Aorta (tissue), 5 donors: ENCODE results near the gene TPRG1. TPM values are rescaled to one million over a fixed set of nuclear protein-coding genes. Genes with fewer than 3 reads are reported as not detected.

Source experiments
- ATAC-seq: fragments of 200-7000 bp; cut with Tn5 transposase; one replicate; pipeline ENCODE4 v1.9.1; 2022; ENCODE audit warnings: moderate library complexity; ENCODE audit not compliant: low FRiP score
- DNase-seq, 2 donors: peaks; one replicate each; pipeline ENCODE4 v3.0.0-alpha.2; 2020
- H3K27ac ChIP-seq, 2 donors: one replicate each; pipeline ENCODE4 v1.5.1; 2013; ENCODE audit warnings: low read length in 2 of 2, mild to moderate bottlenecking in 2 of 2, moderate library complexity in 2 of 2, control low read depth in 1 of 2, inconsistent platforms in 1 of 2, low read depth in 1 of 2
- H3K27me3 ChIP-seq, 2 donors: one replicate each; pipeline ENCODE4 v1.6.1; 2013; ENCODE audit warnings: control low read depth in 1 of 2, low read length in 1 of 2, mild to moderate bottlenecking in 1 of 2, moderate library complexity in 1 of 2; ENCODE audit not compliant: insufficient read depth in 2 of 2, control insufficient read depth in 1 of 2
- H3K36me3 ChIP-seq, 2 donors: one replicate each; pipeline ENCODE4 v1.6.1; 2013; ENCODE audit warnings: control low read depth in 1 of 2, low read length in 1 of 2, mild to moderate bottlenecking in 1 of 2; ENCODE audit not compliant: insufficient read depth in 2 of 2, control insufficient read depth in 1 of 2
- H3K4me1 ChIP-seq, 2 donors: one replicate each; pipeline ENCODE4 v1.6.1; 2013; ENCODE audit warnings: low read length in 2 of 2, control low read depth in 1 of 2, mild to moderate bottlenecking in 1 of 2, moderate library complexity in 1 of 2; ENCODE audit not compliant: insufficient read depth in 2 of 2, control insufficient read depth in 1 of 2
- H3K4me3 ChIP-seq, 2 donors: one replicate each; pipeline ENCODE4 v1.5.1; 2013; ENCODE audit warnings: low read length in 2 of 2, control low read depth in 1 of 2, mild to moderate bottlenecking in 1 of 2
- H3K9me3 ChIP-seq: one replicate; pipeline ENCODE4 v1.6.1; 2013; ENCODE audit warnings: mild to moderate bottlenecking, low read length; ENCODE audit not compliant: control insufficient read depth
- WGBS, 2 donors: extraction: QIAGEN DNeasy Blood & Tissue Kit; methylation state at CpG; one replicate each; pipeline ENCODE4 v1.1.7; 2013; 5-methylcytosine and 5-hydroxymethylcytosine counted together
- intact Hi-C, 2 donors: fragments of 100-400 bp; cut with DNase I; formaldehyde crosslinking; loops; one replicate each; pipeline versions ENCODE4 v1.14.2 to v1.15.0; 2022
- polyA plus RNA-seq, 2 donors: library from polyadenylated mRNA; stranded (reverse); fragments of 200-250 nt; gene quantifications; one replicate each; pipeline ENCODE4 v1.2.3, GENCODE V29; 2013
- total RNA-seq, 2 donors: library from RNA; stranded (reverse); fragmentation: NEBNext Ultra II Directional; extraction: Animal tissue kit (Norgen Biotek cat#: 25700); gene quantifications; one replicate each; pipeline ENCODE4 v1.2.1, GENCODE V29; 2021
- donor health status: healthy with polysubstance abuse.
- donor health status: Bipolar disorder and iron deficiency.
- donor health status: DM: no; HTN: no; CAD: no.
- donor health status: DM: no; HTN: no; CAD: no.
- donor health status: DM: yes; HTN: yes; CAD: no.

The TPRG1 gene
- total and polyA plus RNA-seq, 4 donors, result 4.5 to 19.8 (median 11.0) TPM

- DNase-seq (no peak), ATAC-seq (no peak)
- H3K36me3 ChIP-seq, result no peaks in the 10 kb centered on the region
- intact Hi-C loops, result no loop called here
- no peaks in the 10 kb centered on the region for H3K4me1 ChIP-seq
- WGBS, 2 donors, result 75 to 78% methylated on average over 6 of the region's 6 CpGs
- no peaks in the 10 kb centered on the region for H3K9me3 ChIP-seq
- no peak overlapping the region for H3K27ac ChIP-seq
- H3K27me3 ChIP-seq, result no peaks in the 10 kb centered on the region
- H3K4me3 ChIP-seq, result no peak overlapping the region
Measured at GRCh38 chr3:189331002-189331418, 159.2 kb downstream of the TPRG1 start.

GRCh38 chr3:189334064-189334920 is 162.5 kb downstream of the TPRG1 start:
- DNase-seq, result no peak
- intact Hi-C loops, result no loop called here
- no peak for ATAC-seq
- Histone ChIP-seq H3K4me3 (no peak overlapping the region), H3K27me3 (no peaks in the 10 kb centered on the region), H3K9me3 (no peaks in the 10 kb centered on the region), H3K27ac (no peak overlapping the region), H3K4me1 (peaks cover 0 to 2% of the 10 kb centered on the region in 2 donors), H3K36me3 (no peaks in the 10 kb centered on the region)
- WGBS, 2 donors, result 85 to 93% methylated on average over 3 of the region's 3 CpGs

- no peaks in the 10 kb centered on the region for H3K36me3 ChIP-seq
- H3K27ac ChIP-seq, result no peak overlapping the region
- H3K9me3 ChIP-seq, result no peaks in the 10 kb centered on the region
- H3K4me3 ChIP-seq, result no peak overlapping the region
- H3K27me3 ChIP-seq, result no peaks in the 10 kb centered on the region
- DNase-seq (no peak), ATAC-seq (no peak)
- H3K4me1 ChIP-seq, result peaks cover 0 to 5% of the 10 kb centered on the region in 2 donors
- intact Hi-C loops, result no loop called here
Measured at GRCh38 chr3:189337673-189338091, 165.9 kb downstream of the TPRG1 start.

- no peak for DNase-seq
- H3K27me3 ChIP-seq, result no peaks in the 10 kb centered on the region
- H3K4me3 ChIP-seq, result no peak overlapping the region
- ATAC-seq, result no peak
- H3K4me1 ChIP-seq, result peaks cover 0 to 5% of the 10 kb centered on the region in 2 donors
- WGBS, 2 donors, result 53 to 54% methylated on average over 4 of the region's 4 CpGs
- intact Hi-C loops, result no loop called here
- no peak overlapping the region for H3K27ac ChIP-seq
- no peaks in the 10 kb centered on the region for H3K9me3 ChIP-seq
- no peaks in the 10 kb centered on the region for H3K36me3 ChIP-seq
Measured at GRCh38 chr3:189338366-189338765, 166.6 kb downstream of the TPRG1 start.

- H3K27me3 ChIP-seq, result no peaks in the 10 kb centered on the region
- no peaks in the 10 kb centered on the region for H3K36me3 ChIP-seq
- no peak overlapping the region for H3K4me3 ChIP-seq
- no peak for DNase-seq
- no peaks in the 10 kb centered on the region for H3K9me3 ChIP-seq
- 94 to 97% methylated on average over 5 of the region's 5 CpGs for WGBS, 2 donors
- intact Hi-C loops, result no loop called here
- no peak overlapping the region for H3K27ac ChIP-seq
- peaks cover 0 to 5% of the 10 kb centered on the region in 2 donors for H3K4me1 ChIP-seq
- ATAC-seq, result no peak
Measured at GRCh38 chr3:189339996-189340395, 168.2 kb downstream of the TPRG1 start.

GRCh38 chr3:189340680-189341460 is 169.1 kb downstream of the TPRG1 start:
- intact Hi-C loops, result no loop called here
- no peaks in the 10 kb centered on the region for H3K9me3 ChIP-seq

GRCh38 chr3:189342811-189343210 is 171.0 kb downstream of the TPRG1 start:
- no peaks in the 10 kb centered on the region for H3K9me3 ChIP-seq
- peaks cover 0 to 5% of the 10 kb centered on the region in 2 donors for H3K4me1 ChIP-seq
- H3K27me3 ChIP-seq, result no peaks in the 10 kb centered on the region
- ATAC-seq (no peak), DNase-seq (no peak)
- WGBS, 2 donors, result 42 to 50% methylated on average over 1 of the region's 1 CpG
- no peak overlapping the region for H3K4me3 ChIP-seq
- no peaks in the 10 kb centered on the region for H3K36me3 ChIP-seq
- H3K27ac ChIP-seq, result no peak overlapping the region
- intact Hi-C loops, result no loop called here

More at GRCh38 chr3:189340680-189341460, 169.1 kb downstream of the TPRG1 start:
- Histone ChIP-seq H3K4me3 (no peak overlapping the region), H3K36me3 (no peaks in the 10 kb centered on the region), H3K27ac (no peak overlapping the region), H3K4me1 (peaks cover 0 to 5% of the 10 kb centered on the region in 2 donors), H3K27me3 (no peaks in the 10 kb centered on the region)
- WGBS, 2 donors, result 70 to 80% methylated on average over 7 of the region's 7 CpGs
- ATAC-seq, result no peak
- no peak for DNase-seq

GRCh38 chr3:189344996-189345395 is 173.2 kb downstream of the TPRG1 start:
- Histone ChIP-seq H3K9me3 (no peaks in the 10 kb centered on the region), H3K36me3 (no peaks in the 10 kb centered on the region), H3K4me1 (peaks cover 0 to 3% of the 10 kb centered on the region in 2 donors), H3K27me3 (no peaks in the 10 kb centered on the region), H3K27ac (no peak overlapping the region), H3K4me3 (no peak overlapping the region)
- intact Hi-C loops, result no loop called here
- ATAC-seq (no peak), DNase-seq (no peak)
- whole genome bisulfite sequencing, 2 donors, result 90 to 91% methylated on average over 5 of the region's 5 CpGs
